Stimulated activated CD4-positive, alpha-beta T cell treated with anti-CD3 and anti-CD28 coated beads, Interleukin-2, amount 100 ng/mL, for 48 hours (primary cell): Measurements from ENCODE around the gene SUPT4H1.

Experiments
- DNase-seq, 2 donors: peaks; one replicate each; pipeline ENCODE4 v3.0.0-alpha.2; 2020

Gene SUPT4H1

GRCh38 chr17:58328195-58329034 is 23.6 kb downstream of the SUPT4H1 start, which contains the start of gene TSPOAP1:
TSPOAP1 (minus strand) TSS chr17:58328795; CDS start chr17:58327920, 875 bp downstream.
- DNase-seq = peak; percentile 83 to 84

- no peak for DNase-seq
Observed at GRCh38 chr17:58327363-58328194, 24.4 kb downstream of the SUPT4H1 start.

- DNase-seq = no peak
Observed at GRCh38 chr17:58326609-58327362, 25.2 kb downstream of the SUPT4H1 start.

GRCh38 chr17:58325976-58326468 is 26.0 kb downstream of the SUPT4H1 start:
- no peak for DNase-seq

- no peak for DNase-seq
Observed at GRCh38 chr17:58325289-58325726, 26.7 kb downstream of the SUPT4H1 start.

GRCh38 chr17:58324409-58325288 is 27.4 kb downstream of the SUPT4H1 start:
- no peak for DNase-seq

GRCh38 chr17:58324056-58324408 is 28.0 kb downstream of the SUPT4H1 start:
- no peak for DNase-seq

- DNase-seq = no peak
Observed at GRCh38 chr17:58323366-58324055, 28.5 kb downstream of the SUPT4H1 start.

GRCh38 chr17:58322581-58323185 is 29.3 kb downstream of the SUPT4H1 start:
- no peak for DNase-seq

- no peak for DNase-seq
Observed at GRCh38 chr17:58321571-58322525, 30.2 kb downstream of the SUPT4H1 start.

GRCh38 chr17:58320570-58321323 is 31.3 kb downstream of the SUPT4H1 start:
- no peak for DNase-seq

GRCh38 chr17:58320163-58320558 is 31.8 kb downstream of the SUPT4H1 start:
- DNase-seq = no peak

GRCh38 chr17:58319173-58320162 is 32.5 kb downstream of the SUPT4H1 start:
- no peak for DNase-seq

GRCh38 chr17:58318627-58319172 is 33.3 kb downstream of the SUPT4H1 start:
- no peak for DNase-seq

- DNase-seq = no peak
Observed at GRCh38 chr17:58318065-58318481, 33.9 kb downstream of the SUPT4H1 start.

- peak; percentile 57 to 64 for DNase-seq
Observed at GRCh38 chr17:58317421-58318064, 34.5 kb downstream of the SUPT4H1 start.
